GM20000 (cell line): ENCODE data around the gene POLR2J2.
"Not testable (repeated sequence)": the region's sequence is repeated elsewhere in the genome, so short reads cannot be mapped to it uniquely, and the experiment has no call there.

ENCODE experiments used
- DNase-seq: peaks from one replicate; pipeline ENCODE4 v3.0.0; 2012; ENCODE audit warnings: low spot score

POLR2J2 gene

DNA sequence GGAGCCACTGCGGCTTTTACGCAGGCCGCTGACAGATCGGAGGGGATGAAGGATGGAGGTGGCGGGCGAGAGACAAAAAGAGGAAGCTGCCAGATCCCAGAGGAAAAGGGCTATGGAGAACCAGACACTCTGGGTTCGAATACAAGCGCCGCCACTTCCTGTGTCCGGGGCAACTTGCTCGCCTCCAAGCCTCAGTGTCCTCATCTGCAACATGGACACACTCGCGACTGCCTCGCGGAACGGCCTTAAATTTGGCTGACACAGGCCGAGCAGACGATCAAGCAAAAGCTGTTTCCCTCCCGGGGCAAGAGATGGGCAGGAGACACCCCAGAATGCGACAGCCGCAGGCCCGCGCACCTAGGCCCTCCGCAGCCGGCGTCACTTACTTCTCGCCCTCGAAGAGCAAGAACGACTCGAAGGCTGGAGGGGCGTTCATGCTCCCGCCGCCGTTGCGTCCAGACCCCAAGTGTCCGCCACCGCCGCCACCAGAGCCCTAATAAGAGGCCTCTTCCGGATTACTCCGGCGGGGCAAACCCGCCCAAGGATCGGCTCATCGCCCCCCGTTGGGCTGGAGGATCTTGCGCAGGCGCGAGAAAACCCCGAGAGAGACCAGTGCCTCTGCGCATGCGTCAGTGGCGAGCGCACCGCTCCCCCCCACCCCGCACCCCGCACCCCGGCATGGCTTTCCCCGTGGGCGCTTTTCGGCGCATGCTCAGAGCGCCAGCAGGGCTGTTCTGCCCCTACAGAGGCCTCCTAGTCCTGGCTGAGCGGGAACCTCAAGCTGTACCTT is at the start of gene POLR2J2:
TSS of gene POLR2J2 (minus strand) at position 498 of the 790 bp plus-strand sequence. CDS start at position 436, 62 bp downstream.
- peak; percentile 92 for DNase-seq

DNA sequence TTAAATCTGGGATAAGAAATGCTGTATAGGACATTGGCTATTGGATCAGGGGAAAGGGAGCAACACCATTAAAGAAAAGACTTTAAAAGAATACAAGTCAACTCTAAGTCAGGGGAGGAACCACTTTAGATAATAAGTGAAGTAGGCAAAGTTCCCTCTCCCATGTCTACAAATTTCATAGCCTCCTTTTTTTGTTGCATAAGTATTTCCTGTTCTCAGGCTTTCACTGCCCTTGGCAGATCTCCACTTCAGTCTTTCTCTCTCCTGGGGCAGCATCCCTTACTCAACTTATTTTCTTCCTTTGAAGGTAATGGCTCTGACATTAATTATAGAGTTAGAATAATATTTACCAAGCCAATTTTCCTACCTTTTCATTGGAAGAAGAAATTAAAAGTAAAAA is 47.0 kb upstream of the POLR2J2 start:
- DNase-seq, result not testable (repeated sequence)

DNA sequence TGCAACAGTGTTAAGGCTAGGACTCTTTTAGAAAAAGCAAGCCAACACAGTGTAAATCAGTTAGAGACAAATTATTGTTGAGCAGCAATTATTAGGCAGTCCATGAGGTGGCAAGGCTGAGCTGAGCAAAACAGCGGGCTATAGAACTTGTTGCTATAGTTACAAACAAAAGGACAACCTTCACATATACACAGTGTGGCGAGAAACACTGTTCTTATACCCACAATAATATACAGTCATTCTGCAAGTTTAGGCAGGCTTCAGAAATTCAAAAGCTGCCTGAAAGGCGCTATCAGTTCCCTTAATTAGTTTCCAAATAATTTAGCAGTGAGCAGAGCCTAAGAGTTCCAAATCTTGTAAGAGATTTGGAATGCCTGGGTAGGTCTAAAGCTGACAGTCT is 44.3 kb upstream of the POLR2J2 start:
- DNase-seq, result peak; percentile 1

DNA sequence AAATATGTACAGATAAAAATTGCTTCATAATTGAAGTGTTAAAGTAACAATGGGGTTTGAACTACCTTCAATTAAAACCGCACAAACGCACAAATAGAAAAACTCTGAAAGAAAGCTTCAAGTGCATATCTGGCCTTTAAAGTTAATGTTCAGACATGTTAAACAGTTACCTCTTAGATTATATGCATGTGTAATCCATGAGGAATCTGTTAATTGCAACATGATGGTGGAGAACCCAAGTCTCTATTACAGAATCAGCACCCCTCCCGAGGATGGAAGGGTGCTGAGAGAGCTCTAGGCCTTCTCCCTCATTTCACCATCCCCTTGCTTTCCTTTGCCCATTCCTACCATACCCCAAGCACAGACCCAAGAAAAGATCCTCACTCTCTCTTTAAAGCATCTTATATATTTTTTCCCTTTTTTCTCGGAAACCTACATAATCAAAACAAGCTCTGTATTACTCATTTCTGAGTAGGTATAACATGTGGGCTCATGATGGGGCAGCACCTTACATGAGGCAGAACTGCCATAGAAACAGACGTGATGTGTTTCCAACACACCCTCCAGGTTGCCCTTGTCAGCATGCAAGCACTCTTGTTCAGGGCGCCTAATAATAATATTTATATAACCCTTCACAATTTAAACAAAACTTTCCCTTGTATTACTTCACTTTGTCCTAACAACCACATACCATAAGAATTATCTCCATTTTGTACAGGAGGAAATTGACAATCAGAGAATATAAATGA is 43.5 kb upstream of the POLR2J2 start:
- DNase-seq, result not testable (repeated sequence)

DNA sequence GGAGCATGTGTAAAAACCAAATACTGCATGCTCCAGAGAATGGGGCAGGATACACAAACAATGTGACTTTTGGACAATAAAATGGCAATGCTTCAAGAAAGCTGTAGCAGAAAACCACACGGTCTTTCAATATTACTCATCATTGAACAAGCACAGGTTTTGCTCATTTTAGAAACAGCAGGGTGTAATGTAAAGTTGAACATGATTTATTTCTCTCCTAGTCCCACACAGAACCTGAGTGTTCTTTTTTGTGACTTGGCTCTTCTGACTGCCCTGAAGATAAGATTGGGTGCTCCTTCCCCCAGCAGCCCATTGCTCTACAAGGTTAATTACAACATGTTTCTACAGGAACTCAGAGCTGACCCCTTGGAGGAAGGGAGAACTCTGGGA is 42.2 kb upstream of the POLR2J2 start:
- DNase-seq, result not testable (repeated sequence)

DNA sequence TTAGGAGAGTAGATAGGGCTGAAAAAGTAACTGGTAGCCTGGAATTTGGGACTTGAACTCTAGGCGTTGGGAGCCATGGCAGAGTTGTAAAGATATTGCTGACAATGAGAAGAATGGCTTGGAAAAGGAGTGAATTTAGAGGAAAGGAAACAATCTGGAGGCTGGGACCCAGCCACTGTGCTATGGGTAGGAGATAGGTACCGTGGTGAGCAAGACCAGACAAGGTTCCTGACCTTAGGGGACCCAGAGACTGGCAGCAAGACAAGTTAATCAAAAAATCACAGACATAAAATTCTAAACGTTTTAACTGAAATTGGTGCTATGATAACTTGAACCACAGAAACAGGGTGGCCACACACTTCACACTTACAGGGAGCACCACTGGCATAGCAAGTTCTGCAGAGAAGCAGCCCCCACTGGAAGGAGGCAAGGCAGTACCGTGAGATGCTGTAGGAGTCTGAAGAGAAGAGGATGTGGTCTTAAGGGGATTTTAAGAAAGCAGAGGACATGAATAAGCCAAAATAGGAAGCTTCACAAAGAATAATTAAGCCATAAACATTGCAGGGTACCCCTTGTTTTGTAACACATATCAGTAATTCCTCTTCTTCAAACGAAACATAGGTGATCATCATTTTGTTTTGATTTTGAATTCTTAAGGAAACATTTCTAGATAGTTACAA is 41.7 kb upstream of the POLR2J2 start:
- peak; percentile 17 for DNase-seq

DNA sequence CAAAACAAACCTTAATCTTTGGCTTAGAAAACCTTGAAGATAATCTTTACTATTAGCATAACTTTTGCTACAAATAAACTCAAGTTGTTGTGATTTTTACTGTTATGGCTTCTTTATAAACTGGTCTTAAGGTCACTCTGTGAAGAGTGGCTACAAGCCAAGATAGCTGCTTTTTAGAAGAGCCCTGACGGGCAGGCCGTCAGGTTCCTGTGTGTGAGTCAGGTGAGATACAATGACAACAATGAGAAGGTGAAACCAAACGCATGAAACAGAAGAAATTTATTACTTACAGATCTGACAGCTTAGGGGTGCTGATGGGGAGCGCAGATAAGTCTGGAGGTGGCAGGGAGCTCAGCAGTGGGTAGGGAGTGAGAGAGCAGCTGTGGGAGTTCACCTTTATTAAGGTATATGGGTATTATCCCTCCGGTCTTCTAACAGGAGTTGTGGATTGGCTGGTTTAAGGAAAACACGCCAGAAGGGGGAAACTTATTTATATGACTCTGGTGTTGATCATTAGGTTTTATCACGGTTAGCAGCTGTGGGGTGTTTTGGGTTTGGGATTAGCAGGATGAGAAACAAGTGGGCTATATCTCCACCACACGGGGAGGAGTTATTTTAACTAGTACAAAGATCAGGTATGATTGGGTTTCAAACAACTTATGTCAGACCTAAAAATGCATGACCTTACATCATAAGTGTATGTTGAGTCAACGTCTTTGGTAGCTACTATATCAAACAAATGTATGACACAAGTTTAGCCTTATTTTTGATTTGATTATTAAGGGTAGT is 27.7 kb upstream of the POLR2J2 start:
- not testable (repeated sequence) for DNase-seq

DNA sequence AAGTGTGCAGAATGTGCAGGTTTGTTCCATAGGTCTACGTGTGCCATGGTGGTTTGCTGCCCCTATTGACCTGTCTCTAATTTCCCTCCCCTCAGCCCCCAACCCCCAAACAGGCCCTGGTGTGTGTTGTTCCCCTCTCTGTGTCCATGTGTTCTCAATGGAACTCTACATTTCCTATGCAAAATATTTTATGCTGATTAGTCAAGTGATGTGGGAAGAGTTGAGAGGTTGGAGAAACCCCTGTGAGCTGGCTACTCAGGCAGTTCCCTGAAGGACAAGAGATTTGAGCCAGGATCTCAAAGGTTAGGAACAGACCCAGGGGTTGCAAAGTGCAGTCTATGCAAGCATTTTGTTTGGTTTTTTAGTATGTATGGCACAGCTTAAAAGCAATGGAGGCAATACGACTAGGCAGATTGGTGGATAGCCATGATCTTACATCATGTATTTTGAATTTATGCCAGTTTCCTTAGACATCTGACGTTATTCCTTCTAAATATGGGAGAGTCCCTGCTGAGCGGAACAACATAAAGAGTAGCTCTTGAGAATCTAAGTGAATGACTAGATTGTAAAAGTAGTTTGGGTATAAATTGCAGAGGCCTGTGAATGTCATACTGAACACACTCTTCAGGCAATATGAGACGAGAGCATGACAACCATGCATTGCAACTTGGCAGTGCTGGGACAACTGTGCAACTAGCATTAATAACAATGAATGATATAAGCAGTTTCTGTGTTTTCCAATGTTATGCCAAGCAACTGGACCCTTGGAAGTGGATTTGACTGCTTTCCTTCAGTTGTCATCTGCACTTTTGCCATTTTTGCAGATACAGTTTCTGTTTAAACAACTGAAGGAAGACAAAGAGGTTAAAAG is 26.4 kb upstream of the POLR2J2 start:
- DNase-seq, result not testable (repeated sequence)

DNA sequence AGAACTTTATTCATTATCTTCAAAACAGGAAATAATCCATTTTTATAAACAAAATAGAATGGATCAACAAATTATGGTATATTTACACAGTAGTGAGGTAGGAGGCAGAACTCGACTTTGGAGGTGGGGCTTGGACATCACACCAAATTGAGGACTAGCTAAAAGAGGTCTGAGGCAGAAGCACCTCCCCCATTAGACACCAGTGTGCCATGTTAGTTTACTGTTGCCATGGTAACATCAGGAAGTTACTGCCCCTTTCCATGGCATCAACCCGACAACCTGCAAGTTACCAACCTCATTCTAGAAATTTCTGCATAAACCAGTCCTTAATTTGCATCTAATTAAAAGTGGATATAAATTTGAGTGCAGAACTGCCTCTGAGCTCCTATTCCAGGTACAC is 24.5 kb upstream of the POLR2J2 start:
- not testable (repeated sequence) for DNase-seq

DNA sequence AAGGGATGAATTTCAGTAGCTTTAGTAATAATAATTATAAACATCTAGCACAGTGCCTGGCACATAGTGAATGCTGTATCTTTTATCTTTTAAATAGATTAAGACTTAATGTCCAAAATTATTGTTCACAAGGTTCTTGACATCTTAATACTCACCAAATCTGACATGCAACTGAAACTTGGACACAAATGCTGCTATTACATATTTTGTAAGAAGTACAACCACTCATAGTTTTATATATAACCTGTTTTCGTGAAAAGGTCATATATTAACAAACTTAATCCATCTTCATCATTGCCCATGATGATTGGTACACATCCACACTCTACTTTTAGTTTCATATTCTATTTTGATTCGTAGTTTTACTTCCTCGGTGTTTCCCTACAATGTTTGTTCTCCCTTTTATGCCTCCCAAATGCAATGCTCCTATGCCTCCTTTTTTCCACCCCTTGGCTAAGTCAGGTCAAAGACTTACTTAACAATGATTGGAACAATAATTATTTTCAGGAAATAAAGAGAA is 23.6 kb upstream of the POLR2J2 start:
- DNase-seq, result not testable (repeated sequence)

DNA sequence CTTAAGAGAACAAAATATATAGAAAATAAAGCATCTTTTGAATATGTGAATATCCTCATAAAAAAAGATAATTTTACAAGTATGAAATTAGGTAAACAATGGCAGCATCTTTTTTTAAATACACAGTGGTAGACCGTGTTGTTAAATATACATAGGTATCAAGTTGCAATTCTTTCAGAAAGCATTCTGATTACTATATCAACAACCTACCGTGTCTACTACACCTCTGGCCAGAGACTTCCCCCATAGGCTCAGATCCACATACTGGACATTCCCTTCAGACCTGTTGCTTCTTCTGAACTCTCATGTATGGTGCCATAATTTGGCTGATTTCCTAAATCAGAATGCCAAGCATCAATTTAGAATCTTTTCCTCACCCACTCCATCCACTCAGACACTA is 22.5 kb upstream of the POLR2J2 start:
- not testable (repeated sequence) for DNase-seq

DNA sequence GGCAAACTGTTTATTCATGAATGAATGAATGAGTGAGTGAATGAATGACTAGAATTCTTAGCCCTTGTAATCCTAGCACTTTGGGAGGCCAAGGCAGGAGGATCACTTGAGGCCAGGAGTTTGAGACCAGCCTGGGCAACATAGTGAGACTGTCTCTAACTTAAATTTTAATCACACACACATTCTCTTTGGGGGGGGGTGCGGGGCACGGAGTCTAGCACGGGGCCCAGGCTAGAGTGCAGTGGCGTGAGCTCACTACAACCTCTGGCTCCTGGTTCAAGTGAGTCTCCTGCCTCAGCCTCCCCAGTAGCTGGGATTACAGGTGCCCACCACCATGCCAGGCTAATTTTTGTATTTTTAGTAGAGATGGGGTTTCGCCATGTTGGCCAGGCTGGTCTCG is 19.1 kb upstream of the POLR2J2 start:
- not testable (repeated sequence) for DNase-seq

DNA sequence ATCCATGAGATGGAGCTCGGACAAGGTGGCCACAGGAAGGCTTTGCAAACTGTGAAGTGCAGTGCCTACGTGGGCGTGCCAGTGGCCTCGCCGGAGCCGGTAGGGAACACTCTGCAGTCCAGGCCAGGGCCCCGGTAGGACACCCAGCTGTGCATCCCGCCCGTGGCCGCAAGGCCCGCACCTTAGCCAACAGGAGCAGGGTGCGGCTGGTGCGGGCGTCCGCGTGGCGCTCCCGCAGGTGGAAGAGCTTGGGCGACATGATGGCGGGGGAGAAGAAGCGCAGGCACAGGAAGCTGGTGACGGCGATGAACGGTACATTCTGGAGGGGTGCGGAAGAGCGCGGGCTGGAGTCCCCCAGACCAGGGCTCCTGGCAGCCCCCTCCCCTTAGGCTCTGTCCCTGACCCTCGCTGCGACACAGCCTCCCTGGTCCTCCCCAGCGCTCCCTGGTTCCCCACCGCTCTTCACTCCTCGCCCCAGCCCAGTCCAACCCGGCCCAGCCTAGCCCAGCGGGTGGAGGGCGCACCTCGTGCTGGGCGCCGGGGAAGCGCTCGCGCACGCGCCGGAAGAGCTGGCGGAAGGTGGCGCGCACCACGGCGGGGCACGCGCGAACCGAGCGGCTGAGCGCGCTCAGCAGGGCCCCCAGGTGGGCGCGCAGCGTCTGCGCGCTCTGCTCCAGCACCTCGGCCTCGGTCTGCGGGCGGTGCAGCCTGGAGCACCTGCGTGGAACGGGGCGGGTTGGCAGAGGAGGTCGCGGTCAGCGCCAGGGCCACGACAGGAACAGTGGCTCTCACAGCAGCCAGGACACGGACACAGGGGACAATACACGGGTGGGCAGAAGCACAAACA is 18.2 kb upstream of the POLR2J2 start:
- DNase-seq, result not testable (repeated sequence)

DNA sequence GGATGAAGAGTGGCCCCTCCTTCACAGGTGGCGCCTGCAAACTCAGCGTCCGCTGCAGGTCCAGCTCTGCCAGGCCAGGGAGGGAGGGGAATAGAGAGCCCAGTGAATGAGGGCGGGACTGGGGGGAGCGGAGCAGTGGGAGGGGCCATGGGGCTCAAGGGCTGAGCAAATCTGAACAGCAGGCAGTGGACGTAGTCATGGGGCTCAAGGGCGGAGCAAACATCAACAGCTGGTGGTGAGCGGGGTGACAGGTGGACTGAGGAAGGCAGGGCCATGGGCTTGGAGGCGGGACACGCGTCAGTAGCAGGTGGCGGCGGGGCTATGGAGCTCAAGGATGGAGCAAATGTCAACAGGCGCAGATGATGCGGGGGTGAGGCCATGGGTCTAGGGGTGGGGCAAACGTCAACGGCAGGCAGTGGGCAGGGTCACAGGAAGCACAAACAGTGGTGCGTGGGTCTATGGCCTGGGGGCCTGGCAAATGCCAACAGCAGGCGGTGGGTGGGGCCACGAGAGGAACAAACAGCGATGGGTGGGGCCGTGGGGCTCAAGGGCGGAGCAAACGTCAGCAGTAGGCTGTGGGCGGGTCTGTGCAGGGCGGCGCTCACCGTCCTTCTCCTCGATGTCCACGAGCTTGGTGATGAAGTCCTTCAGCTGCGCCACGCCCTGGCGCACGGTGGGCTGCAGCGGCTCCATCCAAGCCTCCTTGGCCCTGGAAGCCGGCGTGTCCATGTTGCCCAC is 17.0 kb upstream of the POLR2J2 start:
- DNase-seq, result not testable (repeated sequence)

DNA sequence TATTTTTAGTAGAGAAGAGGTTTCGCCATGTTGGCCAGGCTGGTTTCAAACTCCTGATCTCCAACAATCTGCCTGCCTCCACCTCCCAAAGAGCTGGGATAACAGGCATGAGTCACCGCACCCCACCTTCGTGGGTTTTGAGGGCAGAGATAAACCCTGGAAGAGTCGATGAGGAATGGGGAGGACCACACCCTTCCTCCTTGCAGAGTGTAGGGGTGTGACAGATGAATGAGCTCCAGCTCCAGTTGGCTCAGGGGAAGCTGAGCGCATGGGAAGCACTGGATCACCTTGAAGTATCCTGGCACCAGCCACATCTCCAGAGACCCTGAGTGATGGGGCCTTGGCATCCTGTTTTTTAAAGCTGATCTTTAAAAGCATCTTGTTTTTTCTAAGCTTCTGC is 11.1 kb upstream of the POLR2J2 start:
- not testable (repeated sequence) for DNase-seq

DNA sequence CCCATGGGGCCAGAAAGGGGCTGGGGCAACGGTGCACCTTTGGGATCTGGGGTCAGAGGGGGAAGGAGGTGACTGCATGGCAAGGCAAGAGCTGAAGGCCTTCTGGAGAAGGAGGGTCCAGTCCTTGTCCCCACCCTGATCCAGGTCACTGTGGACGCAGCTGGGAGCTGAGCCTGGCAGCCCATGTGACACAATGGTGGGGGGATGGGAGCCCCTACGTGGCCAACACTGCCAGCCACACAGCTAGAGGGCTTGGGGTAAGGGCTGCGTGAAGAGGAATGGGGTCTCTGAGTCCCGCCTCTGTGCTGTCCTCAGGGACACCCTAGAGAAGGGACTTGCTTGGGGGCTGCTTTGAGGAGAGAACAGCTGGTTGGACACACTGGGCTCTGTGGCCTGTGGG is 9.3 kb upstream of the POLR2J2 start:
- not testable (repeated sequence) for DNase-seq

DNA sequence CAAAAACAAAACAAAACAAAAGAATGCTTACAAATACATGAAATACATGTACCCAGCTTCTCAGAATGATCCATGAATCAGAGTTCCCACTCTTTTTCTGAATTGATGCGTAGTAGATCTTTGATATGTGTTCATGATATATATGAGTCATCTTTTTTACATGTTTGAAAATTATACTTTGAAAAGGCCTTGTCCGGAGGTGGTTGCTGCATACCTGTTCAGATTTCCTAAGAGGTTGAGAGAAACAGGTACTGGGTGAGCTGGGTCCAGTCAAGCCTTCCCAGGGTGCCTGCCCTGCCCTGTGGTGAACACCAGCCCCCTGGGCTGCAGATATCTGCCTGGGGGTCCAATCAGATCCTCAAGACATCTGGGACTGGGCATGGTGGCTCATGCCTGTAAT is 4.1 kb upstream of the POLR2J2 start:
- not testable (repeated sequence) for DNase-seq

DNA sequence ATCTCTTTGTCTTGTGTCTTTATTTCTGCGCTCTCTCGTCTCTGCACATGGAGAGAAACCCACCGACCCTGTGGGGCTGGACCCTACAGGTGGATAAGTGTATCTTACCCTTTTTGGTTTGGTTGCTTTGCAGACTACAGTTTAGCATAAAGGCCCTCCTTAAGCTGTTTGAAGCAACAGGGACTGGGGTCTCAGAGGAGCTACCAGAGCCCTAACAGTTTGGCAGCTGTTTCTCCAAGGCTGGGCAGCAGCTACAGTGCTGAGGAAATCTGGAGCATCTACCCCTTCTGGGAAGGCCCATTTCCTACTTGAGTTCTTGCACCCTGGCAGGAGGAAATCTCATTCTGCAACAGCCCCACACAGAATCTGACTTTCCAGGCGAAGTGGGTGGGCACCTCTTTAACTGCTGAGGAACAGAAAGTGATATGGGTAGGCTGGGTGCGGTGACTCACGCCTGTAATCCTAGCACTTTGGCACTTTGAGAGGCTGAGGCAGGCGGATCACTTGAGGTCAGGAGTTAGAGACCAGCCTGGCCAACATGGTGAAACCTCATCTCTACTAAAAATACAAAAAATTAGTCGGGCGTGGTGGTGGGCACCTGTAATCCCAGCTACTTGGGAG is 2.1 kb upstream of the POLR2J2 start:
- not testable (repeated sequence) for DNase-seq
